Spleen (tissue), 11 donors: ENCODE results near the gene CNIH3. TPM values are rescaled to one million over a fixed set of nuclear protein-coding genes. Genes with fewer than 3 reads are reported as not detected.

Experiments used
- DNase-seq: peaks from one replicate; pipeline ENCODE4 v3.0.0-alpha.2; 2020
- H3K27ac ChIP-seq, 8 donors: fragments of 200-600 bp; sonication (generic) in 7 of 8; 1 replicate in 4 of 8; 2 replicates in 4 of 8; pipeline versions ENCODE4 v1.5.0 to v1.8.0; 2016 to 2021; ENCODE audit warnings: inconsistent platforms in 4 of 8, mild to moderate bottlenecking in 4 of 8, moderate library complexity in 1 of 8
- H3K27me3 ChIP-seq, 7 donors: fragments of 200-600 bp; sonication (generic) in 6 of 7; replicated peaks in 1 of 7; 1 replicate in 4 of 7; 2 replicates in 3 of 7; pipeline versions ENCODE4 v1.5.0 to v1.8.0; 2016 to 2021; ENCODE audit warnings: inconsistent platforms in 3 of 7, mild to moderate bottlenecking in 1 of 7
- H3K36me3 ChIP-seq, 6 donors: fragments of 200-600 bp; sonication (generic) in 5 of 6; 1 replicate in 4 of 6; 2 replicates in 2 of 6; pipeline versions ENCODE4 v1.5.0 to v1.8.0; 2016 to 2021; ENCODE audit warnings: inconsistent platforms in 2 of 6
- H3K4me1 ChIP-seq, 6 donors: fragments of 200-600 bp; sonication (generic) in 5 of 6; 1 replicate in 3 of 6; 2 replicates in 3 of 6; pipeline versions ENCODE4 v1.5.0 to v1.8.0; 2016 to 2021; ENCODE audit warnings: inconsistent platforms in 3 of 6
- H3K4me3 ChIP-seq, 8 donors: fragments of 200-600 bp; sonication (generic) in 7 of 8; 1 replicate in 4 of 8; 2 replicates in 4 of 8; pipeline versions ENCODE4 v1.5.0 to v1.8.0; 2016 to 2021; ENCODE audit warnings: inconsistent platforms in 4 of 8, mild to moderate bottlenecking in 4 of 8, moderate library complexity in 2 of 8
- H3K9me3 ChIP-seq, 8 donors: fragments of 200-600 bp; sonication (generic) in 7 of 8; 1 replicate in 4 of 8; 2 replicates in 4 of 8; pipeline versions ENCODE4 v1.5.0 to v1.8.0; 2016 to 2021; ENCODE audit warnings: inconsistent platforms in 4 of 8
- CTCF ChIP-seq, 11 experiments: fragments of 200-600 bp in 7 of 11; fragments of 450-650 bp in 4 of 11; sonication (generic) in 4 of 11; IDR thresholded peaks in 8 of 11; conservative IDR thresholded peaks in 3 of 11; 1 replicate in 7 of 11; 2 replicates in 4 of 11; pipeline versions ENCODE4 v1.4.0 to v1.8.0; 2016 to 2021; ENCODE audit warnings: antibody characterized with exemption in 11 of 11, inconsistent platforms in 4 of 11, mild to moderate bottlenecking in 1 of 11
- POLR2A ChIP-seq, 3 donors: fragments of 450-650 bp; IDR thresholded peaks; one replicate each; pipeline ENCODE4 v1.5.1; 2017; ENCODE audit warnings: antibody characterized with exemption in 3 of 3, mild to moderate bottlenecking in 1 of 3
- POLR2AphosphoS5 ChIP-seq, 3 donors: sonication (generic); formaldehyde crosslinking; IDR thresholded peaks; one replicate each; pipeline ENCODE4 v1.5.1; 2017; ENCODE audit warnings: antibody characterized with exemption in 3 of 3
- WGBS, 5 donors: extraction: QIAGEN DNeasy Blood & Tissue Kit in 3 of 5; methylation state at CpG; one replicate each; pipeline versions ENCODE4 v1.1.5 to v1.1.7; 2013 to 2018; 5-methylcytosine and 5-hydroxymethylcytosine counted together
- intact Hi-C: fragments of 100-400 bp; cut with DNase I; formaldehyde crosslinking; loops from one replicate; pipeline ENCODE4 v1.15.0; 2023; ENCODE audit warnings: low total_unique reads
- polyA plus RNA-seq, 3 donors: library from polyadenylated mRNA; stranded (reverse); fragments of 200-250 nt; gene quantifications; one replicate each; pipeline ENCODE4 v1.2.1, GENCODE V29; 2013
- total RNA-seq, 7 donors: library from RNA; depleted of rRNA in 3 of 7; stranded (reverse); fragments of >200 nt in 3 of 7; fragmentation: NEBNext Ultra II Directional in 4 of 7; extraction: Animal tissue kit (Norgen Biotek cat#: 25700) in 4 of 7; gene quantifications; one replicate each; pipeline versions ENCODE4 v1.1.0 to v1.2.1, GENCODE V29; 2016 to 2021
- donor health status: healthy with polysubstance abuse.
- donor health status: DM: no; HTN: no; CAD: no; lungs with moderate emphysema.
- donor health status: DM: no; HTN: no; CAD: no.
- donor health status: Bipolar disorder and iron deficiency.
- donor health status: healthy.
- donor health status: DM: no; HTN: no; CAD: no.
- donor health status: DM: yes; HTN: yes; CAD: no.

Gene CNIH3
- total and polyA plus RNA-seq, 10 donors: 0.68 to 4.1 (median 2.0) TPM

GRCh38 chr1:224644553-224645154, 28.5 kb downstream of the CNIH3 start:
- Histone ChIP-seq H3K4me1 (peaks cover 0 to 6% (median 2%) of the 10 kb centered on the region in 6 donors), H3K9me3 (no peaks in the 10 kb centered on the region), H3K27me3 (peaks cover 0 to 17% (median 0%) of the 10 kb centered on the region in 7 donors), H3K4me3 (no peak overlapping the region), H3K27ac (no peak overlapping the region), H3K36me3 (no peaks in the 10 kb centered on the region)
- TF ChIP-seq CTCF (IDR thresholded peaks at IDR 0.05 in 8 of 11, conservative IDR thresholded peaks at IDR 0.05 in 3 of 11): peak; percentile 51 to 89 (median 78)
- TF ChIP-seq POLR2A (IDR thresholded peaks at IDR 0.05): no peak
- 35 to 48% (median 40%) methylated on average over 5 of the region's 5 CpGs for WGBS, 5 donors
- intact Hi-C loops: no loop called here
- no peak for DNase-seq

DNA sequence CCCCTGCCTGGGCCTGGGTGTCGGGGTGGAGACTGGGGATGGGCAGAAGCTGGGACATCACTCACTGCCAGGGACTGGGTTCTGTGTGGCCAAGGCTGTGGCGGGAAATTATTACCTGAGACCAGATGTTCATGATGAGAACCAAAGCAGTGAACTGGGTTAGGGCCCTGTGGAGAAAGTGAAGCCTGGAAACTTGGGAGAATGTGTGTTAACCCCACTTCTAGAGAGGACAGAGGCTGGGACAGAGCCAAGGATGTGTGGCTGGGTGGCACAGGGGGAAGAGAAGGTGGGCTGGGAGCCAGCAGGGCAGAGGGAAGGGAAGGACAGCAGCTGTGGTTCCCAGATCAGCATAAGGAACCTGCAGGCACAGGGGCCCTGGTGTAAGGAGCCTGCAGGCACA, 31.3 kb downstream of the CNIH3 start:
- TF ChIP-seq POLR2A (IDR thresholded peaks at IDR 0.05) (no peak), POLR2AphosphoS5 (IDR thresholded peaks at IDR 0.05) (no peak), CTCF (IDR thresholded peaks at IDR 0.05 in 8 of 11, conservative IDR thresholded peaks at IDR 0.05 in 3 of 11) (no peak)
- H3K27me3 ChIP-seq: no peaks in the 10 kb centered on the region
- H3K27ac ChIP-seq: no peak overlapping the region
- H3K4me1 ChIP-seq: peaks cover 0 to 6% (median 2%) of the 10 kb centered on the region in 6 donors
- H3K9me3 ChIP-seq: no peaks in the 10 kb centered on the region
- 79 to 96% (median 93%) methylated on average over 2 of the region's 2 CpGs for WGBS, 5 donors
- H3K36me3 ChIP-seq: no peaks in the 10 kb centered on the region
- H3K4me3 ChIP-seq: no peak overlapping the region
- DNase-seq: no peak
- intact Hi-C loops: no loop called here

GRCh38 chr1:224650290-224650689, 34.2 kb downstream of the CNIH3 start:
- Histone ChIP-seq H3K27ac (peak overlapping the region in 2 of 8 donors; percentile 15 to 18), H3K27me3 (peaks cover 0 to 6% (median 0%) of the 10 kb centered on the region in 7 donors), H3K9me3 (no peaks in the 10 kb centered on the region), H3K4me1 (peaks cover 0 to 5% (median 0%) of the 10 kb centered on the region in 6 donors), H3K4me3 (no peak overlapping the region), H3K36me3 (no peaks in the 10 kb centered on the region)
- DNase-seq: no peak
- TF ChIP-seq POLR2AphosphoS5 (IDR thresholded peaks at IDR 0.05) (no peak), CTCF (IDR thresholded peaks at IDR 0.05 in 8 of 11, conservative IDR thresholded peaks at IDR 0.05 in 3 of 11) (no peak)
- intact Hi-C loops: no loop called here
- WGBS, 5 donors: 54 to 80% (median 73%) methylated on average over 3 of the region's 3 CpGs

- peaks cover 0 to 15% (median 0%) of the 10 kb centered on the region in 7 donors for H3K27me3 ChIP-seq
- no peak for TF ChIP-seq CTCF (IDR thresholded peaks at IDR 0.05 in 8 of 11, conservative IDR thresholded peaks at IDR 0.05 in 3 of 11)
- no peak for TF ChIP-seq POLR2AphosphoS5 (IDR thresholded peaks at IDR 0.05)
- TF ChIP-seq POLR2A (IDR thresholded peaks at IDR 0.05): no peak
- no peak overlapping the region for H3K27ac ChIP-seq
- peaks cover 0 to 5% (median 0%) of the 10 kb centered on the region in 6 donors for H3K4me1 ChIP-seq
- no peaks in the 10 kb centered on the region for H3K9me3 ChIP-seq
- H3K36me3 ChIP-seq: no peaks in the 10 kb centered on the region
- no peak for DNase-seq
- H3K4me3 ChIP-seq: no peak overlapping the region
- WGBS, 5 donors: 89 to 96% (median 91%) methylated on average over 7 of the region's 7 CpGs
- intact Hi-C loops: no loop called here
Measured at GRCh38 chr1:224651188-224651587, 35.1 kb downstream of the CNIH3 start.
